ENCODE measurements around the gene VPS25. TPM values are rescaled to one million over a fixed set of nuclear protein-coding genes. Genes with fewer than 3 reads are reported as not detected.

VPS25 gene
- total and polyA plus RNA-seq, 9 of the 15 experiments (the other 6 are each of a cell fraction or from before 2014, with no cell fraction given), result 123 to 352 (median 180) TPM

DNA sequence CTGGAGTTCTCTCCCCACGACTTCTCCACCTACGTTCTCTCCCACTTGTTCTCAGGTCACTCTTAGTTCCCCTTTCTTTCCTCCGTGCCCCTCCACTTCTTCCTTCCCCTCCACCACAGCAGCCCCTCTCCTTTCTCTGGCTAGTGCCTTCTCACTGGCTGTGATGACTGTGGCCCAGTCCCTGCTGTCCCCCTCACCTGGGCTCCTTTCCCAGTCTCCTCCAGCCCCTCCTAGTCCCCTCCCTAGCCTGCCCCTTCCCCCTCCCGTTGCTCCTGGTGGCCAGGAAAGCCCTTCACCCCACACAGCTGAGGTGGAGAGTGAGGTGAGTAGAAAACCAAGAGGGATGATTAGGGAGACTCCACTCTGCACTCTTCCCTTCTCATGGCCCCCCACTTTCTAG lies 21.8 kb downstream of the VPS25 start:
- Histone ChIP-seq H4K20me1 (replicated peaks; ENCODE audit: control insufficient read depth, insufficient read depth, low read length) (no peaks in the 10 kb centered on the region), H3K27me3 (ENCODE audit: control insufficient read depth in 2 of 2, insufficient read depth in 2 of 2, low read length in 2 of 2) (no peaks in the 10 kb centered on the region), H3K27ac (ENCODE audit: extremely low read depth, low read depth, low read length) (no peak overlapping the region), H3K79me2 (ENCODE audit: control insufficient read depth, insufficient read depth, low read length) (peaks cover 17% of the 10 kb centered on the region), H3K9me1 (ENCODE audit: control insufficient read depth, insufficient read depth, low read length) (no peaks in the 10 kb centered on the region), H3K9me3 (replicated peaks; ENCODE audit: control insufficient read depth, insufficient read depth, low read depth, low read length) (no peaks in the 10 kb centered on the region), H3K4me1 (replicated peaks in 1 of 2; ENCODE audit: control insufficient read depth in 2 of 2, insufficient read depth in 2 of 2, low read length in 2 of 2) (peaks cover 14 to 36% of the 10 kb centered on the region in 2 experiments), H3K9ac (ENCODE audit: insufficient read depth in 1 of 2, low read depth in 2 of 2, low read length in 2 of 2) (peak overlapping the region in 1 of 2 experiments; percentile 53; a peak in 1 of 4 replicates), H3K4me2 (ENCODE audit: insufficient read depth, low read length) (no peak overlapping the region), H3K4me3 (no peak overlapping the region), H3K36me3 (ENCODE audit: control insufficient read depth, insufficient read depth, low read length) (peaks cover 41% of the 10 kb centered on the region), H2AFZ (ENCODE audit: low read depth, low read length) (no peak overlapping the region)
- in situ Hi-C loops (cut with MboI), result no loop called here
- no peak for DNase-seq (ENCODE audit: extremely low read depth in 1 of 4, low spot score in 3 of 4)
- CTCF ChIA-PET (ENCODE audit: low intra/inter-chr PET ratio), result no interaction called here
- TF ChIP-seq ZEB2 (IDR thresholded peaks at IDR 0.05) (no peak), FOSL1 (tag; conservative IDR thresholded peaks at IDR 0.05) (no peak), POLR2A (conservative IDR thresholded peaks at IDR 0.05) (peak; percentile 5; the same call in 1 of the 2 replicates)
- POLR2A ChIA-PET, result interaction anchor here (0.9 to 6.4 kb wide), 4 partner anchors 8 to 225 kb away, joined by 3 to 47 read pairs (median 8); partner anchors contain the start of gene WNK4
- WGBS (ENCODE audit: insufficient coverage, low coverage, missing lambda C conversion rate), result 52% methylated on average over 4 of the region's 4 CpGs
- no peak for ATAC-seq
- intact Hi-C loops (cut with micrococcal nuclease), result no loop called here
- FAIRE-seq, result no peak
- no TSS peak for BruUV-seq (replicated peaks)

DNA sequence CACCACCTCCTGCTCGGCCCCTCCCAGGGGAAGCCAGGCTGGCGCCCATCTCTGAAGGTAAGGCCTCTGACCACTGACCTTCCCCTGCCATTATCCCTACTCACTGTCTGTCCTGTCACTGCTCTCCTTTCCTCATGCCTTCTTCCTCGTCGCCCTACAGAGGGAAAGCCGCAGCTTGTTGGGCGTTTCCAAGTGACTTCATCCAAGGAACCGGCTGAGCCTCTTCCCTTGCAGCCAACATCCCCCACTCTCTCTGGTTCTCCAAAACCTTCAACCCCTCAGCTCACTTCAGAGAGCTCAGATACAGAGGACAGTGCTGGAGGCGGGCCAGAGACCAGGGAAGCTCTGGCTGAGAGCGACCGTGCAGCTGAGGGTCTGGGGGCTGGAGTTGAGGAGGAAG lies 22.2 kb downstream of the VPS25 start:
- Histone ChIP-seq H3K4me1 (replicated peaks in 1 of 2; ENCODE audit: control insufficient read depth in 2 of 2, insufficient read depth in 2 of 2, low read length in 2 of 2) (peaks cover 14 to 36% of the 10 kb centered on the region in 2 experiments), H3K79me2 (ENCODE audit: control insufficient read depth, insufficient read depth, low read length) (peaks cover 17% of the 10 kb centered on the region), H3K4me3 (no peak overlapping the region), H3K27ac (ENCODE audit: extremely low read depth, low read depth, low read length) (no peak overlapping the region), H3K9ac (ENCODE audit: insufficient read depth in 1 of 2, low read depth in 2 of 2, low read length in 2 of 2) (peak overlapping the region in 1 of 2 experiments; percentile 53; a peak in 1 of 4 replicates), H3K9me3 (replicated peaks; ENCODE audit: control insufficient read depth, insufficient read depth, low read depth, low read length) (no peaks in the 10 kb centered on the region), H3K9me1 (ENCODE audit: control insufficient read depth, insufficient read depth, low read length) (no peaks in the 10 kb centered on the region), H4K20me1 (replicated peaks; ENCODE audit: control insufficient read depth, insufficient read depth, low read length) (no peaks in the 10 kb centered on the region), H3K27me3 (ENCODE audit: control insufficient read depth in 2 of 2, insufficient read depth in 2 of 2, low read length in 2 of 2) (no peaks in the 10 kb centered on the region), H3K4me2 (ENCODE audit: insufficient read depth, low read length) (no peak overlapping the region), H3K36me3 (ENCODE audit: control insufficient read depth, insufficient read depth, low read length) (peaks cover 37% of the 10 kb centered on the region), H2AFZ (ENCODE audit: low read depth, low read length) (no peak overlapping the region)
- in situ Hi-C loops (cut with MboI) (no loop called here), intact Hi-C loops (cut with micrococcal nuclease) (no loop called here)
- POLR2A ChIA-PET, result interaction anchor here (0.9 to 6.4 kb wide), 4 partner anchors 9 to 225 kb away, joined by 3 to 47 read pairs (median 8); partner anchors contain the start of gene WNK4
- DNase-seq (ENCODE audit: extremely low read depth in 1 of 4, low spot score in 3 of 4), result no peak
- TF ChIP-seq HNRNPK (IDR thresholded peaks at IDR 0.05; ENCODE audit: low read depth, low read length, poor library complexity, severe bottlenecking) (no peak), POLR2A (conservative IDR thresholded peaks at IDR 0.05) (no peak), SRSF1 (IDR thresholded peaks at IDR 0.05; ENCODE audit: low read depth, low read length) (no peak)
- TF ChIP-seq, protein P1, sequence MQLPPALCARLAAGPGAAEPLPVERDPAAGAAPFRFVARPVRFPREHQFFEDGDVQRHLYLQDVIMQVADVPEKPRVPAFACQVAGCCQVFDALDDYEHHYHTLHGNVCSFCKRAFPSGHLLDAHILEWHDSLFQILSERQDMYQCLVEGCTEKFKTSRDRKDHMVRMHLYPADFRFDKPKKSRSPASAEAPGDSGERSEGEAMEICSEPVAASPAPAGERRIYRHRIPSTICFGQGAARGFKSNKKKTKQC (CRISPR knock-in tag; IDR thresholded peaks at IDR 0.05), result no peak
- ATAC-seq, result no peak
- CTCF ChIA-PET (ENCODE audit: low intra/inter-chr PET ratio), result no interaction called here
- 82% methylated on average over 10 of the region's 10 CpGs for WGBS (ENCODE audit: insufficient coverage, low coverage, missing lambda C conversion rate)
- BruUV-seq (replicated peaks), result no TSS peak
- FAIRE-seq, result no peak
